DND-41 (cell line): ENCODE results near the gene IL3.

Experiments used
- ATAC-seq: fragments of 200-7000 bp; cut with Tn5 transposase; 3 replicates; pipeline ENCODE4 v1.9.1; 2021; ENCODE audit warnings: low read depth; ENCODE audit not compliant: insufficient read depth
- DNase-seq: peaks from one replicate; pipeline ENCODE4 v3.0.0-alpha.2; 2020
- H2AFZ ChIP-seq: 2 replicates; pipeline ENCODE4 v1.6.0; 2012; ENCODE audit warnings: low read depth, low read length
- H3K27ac ChIP-seq: 2 replicates; pipeline ENCODE4 v1.5.1; 2012; ENCODE audit warnings: low read length, inconsistent platforms
- H3K27me3 ChIP-seq: fragments of 200-600 bp; sonication (generic); 2 replicates; pipeline ENCODE4 v1.6.0; 2012; ENCODE audit warnings: low read length, mild to moderate bottlenecking, inconsistent platforms; ENCODE audit not compliant: insufficient read depth, poor library complexity
- H3K36me3 ChIP-seq: 2 replicates; pipeline ENCODE4 v1.5.1; 2012; ENCODE audit warnings: low read length, inconsistent platforms; ENCODE audit not compliant: insufficient read depth
- H3K4me1 ChIP-seq: 2 replicates; pipeline ENCODE4 v1.5.1; 2012; ENCODE audit warnings: mild to moderate bottlenecking, low read length; ENCODE audit not compliant: insufficient read depth
- H3K4me2 ChIP-seq: 2 replicates; pipeline ENCODE4 v1.6.0; 2012; ENCODE audit warnings: mild to moderate bottlenecking, moderate library complexity, low read length, inconsistent platforms; ENCODE audit not compliant: insufficient read depth
- H3K4me3 ChIP-seq, 2 experiments: fragments of 200-600 bp in 1 of 2; shearing (Covaris generic) in 1 of 2; 2 replicates each; pipeline ENCODE4 v1.5.1; 2012 to 2016; ENCODE audit warnings: inconsistent platforms in 2 of 2, low read length in 2 of 2, mild to moderate bottlenecking in 2 of 2, low read depth in 1 of 2, moderate library complexity in 1 of 2
- H3K79me2 ChIP-seq: 2 replicates; pipeline ENCODE4 v1.6.0; 2012; ENCODE audit warnings: low read length, inconsistent platforms; ENCODE audit not compliant: insufficient read depth
- H3K9ac ChIP-seq: 2 replicates; pipeline ENCODE4 v1.6.0; 2012; ENCODE audit warnings: low read depth, mild to moderate bottlenecking, inconsistent platforms, low read length, moderate library complexity
- H3K9me3 ChIP-seq: 2 replicates; pipeline ENCODE4 v1.5.1; 2012; ENCODE audit warnings: low read length, moderate library complexity, mild to moderate bottlenecking, inconsistent platforms; ENCODE audit not compliant: insufficient read depth, severe bottlenecking
- H4K20me1 ChIP-seq: 2 replicates; pipeline ENCODE4 v1.6.0; 2012; ENCODE audit warnings: low read length; ENCODE audit not compliant: insufficient read depth
- EZH2 ChIP-seq: IDR thresholded peaks from 3 replicates; pipeline ENCODE4 v1.6.1; 2012; ENCODE audit warnings: borderline replicate concordance, low read depth, mild to moderate bottlenecking, moderate library complexity, low read length, inconsistent platforms; ENCODE audit not compliant: severe bottlenecking
- TF ChIP-seq, protein P1 (sequence below): IDR thresholded peaks from 2 replicates; pipeline ENCODE4 v1.5.1; 2012; ENCODE audit warnings: borderline replicate concordance, low read length, moderate library complexity, mild to moderate bottlenecking; ENCODE audit not compliant: poor library complexity, severe bottlenecking; ENCODE audit errors: extremely low read depth

Gene IL3

GRCh38 chr5:132033122-132033521 is 27.3 kb upstream of the IL3 start:
- no peak for ATAC-seq
- no peak overlapping the region for H3K9ac ChIP-seq

DNA sequence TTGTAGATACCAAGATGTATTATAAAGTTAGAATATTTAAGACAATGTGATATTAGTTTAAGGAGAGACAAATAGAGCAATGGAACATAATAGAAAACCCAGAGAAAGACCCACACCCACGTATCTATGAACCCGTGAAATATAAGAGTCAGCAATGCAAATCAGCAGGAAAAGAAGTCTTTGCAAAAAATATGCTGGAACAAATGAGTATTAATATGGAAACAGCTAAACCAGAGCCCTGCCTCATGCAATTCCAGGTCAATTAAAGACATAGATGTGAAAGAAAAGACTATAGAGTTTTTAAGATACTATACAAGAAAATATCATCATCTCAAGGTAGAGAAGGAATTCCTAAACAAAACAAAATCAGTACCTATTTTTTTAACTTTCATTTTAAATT is 23.1 kb upstream of the IL3 start:
- ATAC-seq (no peak), DNase-seq (no peak)
- Histone ChIP-seq H3K27me3 (peaks cover 6% of the 10 kb centered on the region), H2AFZ (no peak overlapping the region), H3K4me2 (no peak overlapping the region), H3K9me3 (no peaks in the 10 kb centered on the region), H3K4me3 (no peak overlapping the region), H3K27ac (no peak overlapping the region), H3K9ac (no peak overlapping the region), H3K36me3 (no peaks in the 10 kb centered on the region), H4K20me1 (no peaks in the 10 kb centered on the region), H3K4me1 (no peaks in the 10 kb centered on the region), H3K79me2 (no peaks in the 10 kb centered on the region)
- TF ChIP-seq EZH2 = no peak

More at GRCh38 chr5:132033122-132033521, 27.3 kb upstream of the IL3 start:
- Histone ChIP-seq H3K36me3 (no peaks in the 10 kb centered on the region), H3K27ac (no peak overlapping the region), H3K4me2 (no peak overlapping the region), H2AFZ (no peak overlapping the region), H3K9me3 (no peaks in the 10 kb centered on the region), H3K27me3 (peaks cover 6% of the 10 kb centered on the region), H3K4me1 (no peaks in the 10 kb centered on the region), H3K79me2 (no peaks in the 10 kb centered on the region), H3K4me3 (no peak overlapping the region), H4K20me1 (no peaks in the 10 kb centered on the region)
- TF ChIP-seq, protein P1, sequence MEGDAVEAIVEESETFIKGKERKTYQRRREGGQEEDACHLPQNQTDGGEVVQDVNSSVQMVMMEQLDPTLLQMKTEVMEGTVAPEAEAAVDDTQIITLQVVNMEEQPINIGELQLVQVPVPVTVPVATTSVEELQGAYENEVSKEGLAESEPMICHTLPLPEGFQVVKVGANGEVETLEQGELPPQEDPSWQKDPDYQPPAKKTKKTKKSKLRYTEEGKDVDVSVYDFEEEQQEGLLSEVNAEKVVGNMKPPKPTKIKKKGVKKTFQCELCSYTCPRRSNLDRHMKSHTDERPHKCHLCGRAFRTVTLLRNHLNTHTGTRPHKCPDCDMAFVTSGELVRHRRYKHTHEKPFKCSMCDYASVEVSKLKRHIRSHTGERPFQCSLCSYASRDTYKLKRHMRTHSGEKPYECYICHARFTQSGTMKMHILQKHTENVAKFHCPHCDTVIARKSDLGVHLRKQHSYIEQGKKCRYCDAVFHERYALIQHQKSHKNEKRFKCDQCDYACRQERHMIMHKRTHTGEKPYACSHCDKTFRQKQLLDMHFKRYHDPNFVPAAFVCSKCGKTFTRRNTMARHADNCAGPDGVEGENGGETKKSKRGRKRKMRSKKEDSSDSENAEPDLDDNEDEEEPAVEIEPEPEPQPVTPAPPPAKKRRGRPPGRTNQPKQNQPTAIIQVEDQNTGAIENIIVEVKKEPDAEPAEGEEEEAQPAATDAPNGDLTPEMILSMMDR = no peak
- TF ChIP-seq EZH2 = no peak
- no peak for DNase-seq

- no peaks in the 10 kb centered on the region for H3K9me3 ChIP-seq
- H3K9ac ChIP-seq = no peak overlapping the region
- no peaks in the 10 kb centered on the region for H3K4me1 ChIP-seq
- no peaks in the 10 kb centered on the region for H3K36me3 ChIP-seq
- no peak overlapping the region for H3K4me3 ChIP-seq
- TF ChIP-seq EZH2 = no peak
- TF ChIP-seq, protein P1 = no peak
- no peaks in the 10 kb centered on the region for H3K79me2 ChIP-seq
- ATAC-seq = no peak
- no peak overlapping the region for H3K27ac ChIP-seq
- H3K27me3 ChIP-seq = no peaks in the 10 kb centered on the region
- H4K20me1 ChIP-seq = no peaks in the 10 kb centered on the region
- no peak overlapping the region for H2AFZ ChIP-seq
- no peak overlapping the region for H3K4me2 ChIP-seq
- no peak for DNase-seq
These were observed 16.2 kb upstream of the IL3 start for GRCh38 chr5:132044207-132044606.

DNA sequence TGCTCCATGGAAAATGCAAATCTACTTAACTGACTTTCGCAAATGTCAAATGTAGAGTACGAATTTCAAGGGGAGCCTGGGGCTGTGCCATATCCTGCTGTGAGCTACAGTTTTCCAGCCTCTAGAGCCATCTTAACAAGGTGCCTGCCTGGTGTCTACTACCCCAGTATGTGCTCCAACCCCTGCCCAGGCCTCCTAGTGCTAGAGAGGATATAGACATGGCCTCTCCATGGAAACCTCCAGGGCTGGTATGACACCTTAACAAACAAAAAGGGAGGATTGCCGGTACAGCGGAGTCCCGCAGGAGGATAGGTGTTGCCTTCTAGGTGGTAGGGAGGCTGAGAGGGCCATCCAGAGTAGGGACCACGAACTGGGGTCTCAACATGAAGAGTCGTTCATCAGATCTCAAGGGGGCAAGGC is 13.6 kb upstream of the IL3 start:
- TF ChIP-seq, protein P1 = no peak
- TF ChIP-seq EZH2 = no peak

More for the DNA sequence above, 13.6 kb upstream of the IL3 start:
- Histone ChIP-seq H2AFZ (no peak overlapping the region), H3K9me3 (no peaks in the 10 kb centered on the region), H3K27me3 (no peaks in the 10 kb centered on the region), H3K4me3 (no peak overlapping the region), H3K27ac (no peak overlapping the region), H3K79me2 (no peaks in the 10 kb centered on the region), H3K4me1 (no peaks in the 10 kb centered on the region), H3K9ac (no peak overlapping the region), H3K4me2 (no peak overlapping the region), H3K36me3 (no peaks in the 10 kb centered on the region), H4K20me1 (no peaks in the 10 kb centered on the region)
- DNase-seq (no peak), ATAC-seq (no peak)
